GM19455 (cell line): ENCODE measurements around the gene ADIG.

ENCODE experiments used
- ATAC-seq: cut with Tn5 transposase; IDR thresholded peaks from one replicate; pipeline ENCODE4 v1.9.1; 2021; ENCODE audit not compliant: unreplicated experiment

Gene ADIG

DNA sequence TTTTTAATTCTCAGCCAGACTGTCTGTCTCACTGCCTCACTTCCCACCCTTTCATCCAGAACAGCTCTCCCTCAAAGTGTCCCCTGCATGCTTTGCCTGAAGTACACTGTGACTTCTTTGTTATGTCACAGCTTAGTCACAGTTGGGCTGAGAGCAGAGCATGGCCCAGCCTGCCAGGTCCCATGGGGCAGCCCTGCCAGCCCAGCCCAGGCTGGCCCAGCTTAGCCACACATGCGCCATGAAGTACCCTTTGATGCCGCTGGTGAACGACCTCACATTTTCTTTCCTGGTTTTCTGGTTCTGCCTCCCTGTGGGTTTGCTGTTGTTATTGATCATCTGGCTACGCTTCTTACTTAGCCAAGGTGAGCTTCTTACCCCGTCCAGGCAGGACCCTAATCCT lies at the start of gene ADIG:
TSS of gene ADIG (plus strand) at position 185 of the 400 bp plus-strand sequence. CDS start at position 239, 54 bp downstream.
- no peak for ATAC-seq

DNA sequence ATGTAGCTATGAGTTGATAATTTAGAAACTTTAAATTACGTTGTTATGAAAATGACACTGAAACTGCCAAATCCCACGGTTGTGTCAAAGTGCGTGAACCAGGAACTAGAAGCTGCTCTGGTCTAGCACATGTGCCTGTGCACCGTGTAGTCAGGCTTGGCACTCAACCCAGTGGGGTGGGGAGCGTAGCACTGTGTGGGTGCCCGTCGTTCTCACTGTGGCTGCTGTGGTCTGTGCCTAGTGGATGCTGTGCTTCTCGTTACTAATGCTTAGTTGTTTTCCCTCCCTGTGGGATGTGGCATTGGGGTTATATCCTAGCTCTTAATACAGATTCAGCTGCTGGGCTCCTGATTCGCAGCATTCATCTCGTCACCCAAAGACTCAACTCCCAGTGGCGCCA lies 46.2 kb upstream of the ADIG start:
- ATAC-seq, result no peak

DNA sequence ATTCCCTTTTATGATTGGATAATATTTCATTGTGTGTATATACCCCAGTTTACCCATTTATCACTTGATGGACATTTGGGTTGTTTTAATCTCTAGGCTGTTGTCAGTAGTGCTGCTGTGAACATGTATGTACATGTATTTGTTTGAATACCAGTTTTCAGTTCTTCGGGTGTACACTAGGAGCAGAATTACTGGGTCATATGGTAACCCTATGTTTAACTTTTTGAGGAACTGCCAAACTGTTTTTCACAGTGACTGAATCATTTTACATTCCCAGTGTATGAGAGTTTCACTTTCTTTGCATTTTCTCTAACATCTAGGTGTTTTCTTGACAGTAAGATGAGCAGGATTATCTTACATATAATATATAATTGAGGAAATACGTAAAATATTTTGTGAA lies 44.7 kb upstream of the ADIG start:
- ATAC-seq, result no peak

DNA sequence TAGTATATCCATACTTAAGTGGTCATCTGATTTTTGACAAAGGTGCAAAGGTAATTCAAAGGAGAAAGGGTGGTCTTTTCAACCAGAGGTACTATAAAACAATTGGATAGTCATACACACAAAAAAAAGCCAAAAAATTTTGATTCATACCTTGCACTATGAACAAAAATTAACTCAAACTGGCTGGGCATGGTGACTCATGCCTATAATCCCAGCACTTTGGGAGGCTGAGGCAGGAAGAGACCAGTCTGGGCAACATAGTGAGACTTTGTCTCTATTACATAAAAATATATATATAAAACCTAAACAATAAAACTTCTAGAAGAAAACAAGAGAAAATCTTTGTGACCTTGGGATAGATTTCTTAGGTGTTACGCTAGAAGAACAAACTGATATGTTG lies 43.8 kb upstream of the ADIG start:
- ATAC-seq, result no peak

DNA sequence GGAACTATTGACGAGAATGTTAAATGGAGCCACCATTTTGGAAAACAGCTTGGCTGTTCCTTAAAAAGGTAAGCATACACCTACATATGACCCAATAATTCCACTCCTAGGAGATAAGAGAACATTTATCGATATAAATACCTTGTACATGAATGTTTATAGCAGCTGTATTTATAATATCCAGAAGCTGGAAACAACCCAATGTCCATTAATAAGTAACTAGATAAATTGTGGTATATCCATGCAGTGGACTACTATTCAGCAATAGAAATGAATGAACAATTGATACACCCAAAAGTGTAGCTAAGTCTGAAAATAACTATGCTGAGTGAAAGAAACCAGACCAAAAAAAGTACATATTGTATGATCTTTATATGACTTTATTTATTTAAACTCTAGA lies 42.2 kb upstream of the ADIG start:
- no peak for ATAC-seq

DNA sequence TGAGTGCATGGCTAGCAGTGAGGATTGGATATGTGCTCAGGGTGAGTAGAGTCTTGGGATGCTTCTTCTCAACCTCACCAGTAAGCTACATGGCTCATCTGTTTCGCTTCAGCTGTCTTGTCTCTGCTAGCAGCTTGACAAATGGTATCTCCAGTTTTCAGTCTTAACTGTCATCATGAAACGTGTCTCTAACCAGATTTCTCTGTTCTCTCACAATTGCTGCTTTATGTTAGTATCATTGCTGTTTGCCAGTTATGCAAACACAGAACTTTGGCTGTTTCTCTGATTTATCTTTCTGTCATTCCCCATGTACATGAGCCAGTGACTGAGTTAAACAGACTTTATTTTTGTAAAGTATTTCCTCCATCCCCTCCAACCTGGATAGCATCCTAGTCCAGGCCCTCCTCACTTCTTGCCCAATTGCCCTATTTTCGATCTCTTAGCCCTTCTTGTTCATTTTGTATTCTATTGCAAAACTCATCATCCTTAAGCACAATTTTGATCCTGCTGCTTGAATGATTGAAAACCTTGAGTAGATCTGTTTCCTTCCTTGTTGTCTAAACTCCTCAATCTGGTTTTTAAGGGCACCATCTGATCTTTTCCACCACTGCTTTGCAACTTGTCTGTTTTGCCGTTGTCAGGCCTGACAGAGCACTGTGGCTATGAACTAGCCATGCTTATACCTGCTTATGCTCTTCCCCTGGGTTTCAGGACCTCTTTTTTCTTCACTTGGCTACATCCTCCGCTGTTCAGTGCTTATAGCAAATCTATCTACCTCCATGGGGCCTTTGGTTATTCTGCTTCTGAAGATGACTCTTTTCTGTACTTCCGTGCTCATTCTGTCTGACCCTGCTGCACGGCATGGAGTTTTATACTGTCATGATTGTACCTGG lies 37.7 kb upstream of the ADIG start:
- no peak for ATAC-seq

DNA sequence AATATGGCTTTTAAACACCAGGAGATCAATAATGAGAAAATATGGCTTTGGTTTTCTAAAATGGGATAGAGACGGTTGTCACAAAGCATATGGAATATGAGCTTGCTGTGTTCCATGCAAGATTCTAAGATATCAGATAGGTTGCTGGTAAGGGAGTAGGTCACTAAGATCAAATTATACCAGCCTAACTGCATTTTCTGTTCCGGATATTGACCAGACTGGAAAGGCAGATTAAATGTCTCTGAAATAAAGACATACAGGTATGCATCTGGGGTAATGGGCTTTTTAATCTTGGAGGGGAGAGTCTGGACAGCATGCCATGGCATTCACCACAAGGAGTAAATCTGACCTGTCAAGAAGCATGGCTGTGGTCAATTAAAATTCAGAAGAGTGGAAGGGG lies 35.2 kb upstream of the ADIG start:
- ATAC-seq, result no peak

DNA sequence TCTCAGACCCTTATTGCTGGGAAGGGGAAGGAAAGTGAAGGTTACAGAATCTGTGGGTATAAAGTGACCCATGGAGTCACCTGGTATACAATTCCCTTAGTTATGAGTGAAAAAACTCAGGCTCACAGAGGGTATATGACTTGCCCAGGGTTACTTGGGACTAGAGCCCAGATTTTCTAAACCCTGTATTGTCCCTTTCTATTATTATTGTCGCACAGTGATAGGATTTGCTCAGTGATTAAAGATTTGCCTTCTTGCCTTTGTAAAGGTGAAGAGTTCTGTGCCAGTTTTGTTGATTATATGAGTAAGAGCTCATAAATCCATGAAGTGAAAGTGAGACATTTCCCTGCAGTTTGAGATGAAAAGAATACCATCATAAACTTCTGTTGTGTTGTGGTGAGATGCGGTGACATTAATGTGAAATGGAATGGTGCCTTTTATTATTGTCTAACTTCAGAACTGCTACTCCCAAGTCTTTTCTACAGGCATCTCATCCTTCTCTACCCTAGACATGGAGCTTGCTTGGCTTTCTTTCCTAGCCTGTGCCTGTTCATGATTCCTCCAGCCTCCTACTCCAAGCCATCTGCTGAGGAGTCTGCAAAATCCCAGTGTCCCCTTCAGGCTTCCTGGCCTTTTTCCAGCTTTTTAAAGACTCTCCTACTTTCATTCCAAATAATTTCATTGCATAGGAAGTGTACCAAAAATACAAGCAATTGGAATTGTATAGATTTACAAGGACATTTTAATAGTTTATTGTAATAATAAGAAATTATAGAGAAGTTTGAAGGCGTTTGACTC lies 33.5 kb upstream of the ADIG start:
- no peak for ATAC-seq

DNA sequence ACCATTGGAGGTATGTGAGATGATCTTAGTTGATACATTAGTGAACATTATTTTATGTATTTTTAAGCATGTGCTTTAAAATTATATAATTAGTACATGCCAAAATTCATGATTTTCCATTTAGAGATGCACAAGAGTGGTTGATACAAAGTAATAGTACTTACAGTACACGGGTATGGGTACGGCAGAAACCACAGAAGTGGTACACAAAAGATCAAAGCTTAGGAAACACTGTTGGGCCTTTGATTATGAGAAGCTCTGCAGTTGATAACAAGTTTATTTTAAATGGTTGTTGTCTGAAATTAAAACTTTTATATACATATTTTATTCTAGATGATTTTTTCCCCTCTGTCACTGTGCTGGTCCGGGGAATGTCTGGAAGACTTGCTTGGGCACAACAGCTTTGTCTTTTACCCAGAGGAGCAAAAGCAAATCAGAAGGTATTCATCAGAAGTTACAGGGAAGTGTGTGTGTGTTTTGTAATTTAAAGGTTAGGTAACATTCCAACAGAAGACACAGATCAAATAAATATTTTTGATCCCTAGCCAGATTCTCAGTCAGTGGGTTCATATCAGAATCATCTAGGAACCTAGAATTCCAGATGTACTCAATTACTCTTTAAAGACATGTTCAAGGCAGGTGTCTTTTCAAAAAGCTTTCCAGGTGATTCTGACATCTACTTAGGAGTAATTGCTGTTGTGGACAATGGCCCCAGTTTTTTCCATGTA lies 32.5 kb upstream of the ADIG start:
- ATAC-seq, result no peak

DNA sequence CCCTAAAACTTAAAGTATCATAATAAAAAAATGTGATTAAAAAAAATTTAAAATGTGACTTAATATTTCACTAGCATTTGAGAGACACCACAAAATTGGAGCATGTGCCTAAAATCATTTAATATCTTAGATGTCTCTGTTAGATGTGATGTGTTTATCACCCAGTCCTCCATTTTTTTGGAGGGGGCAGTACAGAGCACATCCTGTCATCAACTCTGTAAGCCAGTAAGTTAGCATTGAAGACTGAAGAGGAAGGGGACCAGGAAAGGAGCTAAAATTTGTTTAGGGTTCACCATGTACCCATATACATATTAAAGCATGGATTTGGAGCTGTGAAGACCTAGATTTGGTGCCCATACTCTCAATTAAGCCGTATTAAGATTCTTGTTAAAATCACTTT lies 30.7 kb upstream of the ADIG start:
- ATAC-seq, result no peak

DNA sequence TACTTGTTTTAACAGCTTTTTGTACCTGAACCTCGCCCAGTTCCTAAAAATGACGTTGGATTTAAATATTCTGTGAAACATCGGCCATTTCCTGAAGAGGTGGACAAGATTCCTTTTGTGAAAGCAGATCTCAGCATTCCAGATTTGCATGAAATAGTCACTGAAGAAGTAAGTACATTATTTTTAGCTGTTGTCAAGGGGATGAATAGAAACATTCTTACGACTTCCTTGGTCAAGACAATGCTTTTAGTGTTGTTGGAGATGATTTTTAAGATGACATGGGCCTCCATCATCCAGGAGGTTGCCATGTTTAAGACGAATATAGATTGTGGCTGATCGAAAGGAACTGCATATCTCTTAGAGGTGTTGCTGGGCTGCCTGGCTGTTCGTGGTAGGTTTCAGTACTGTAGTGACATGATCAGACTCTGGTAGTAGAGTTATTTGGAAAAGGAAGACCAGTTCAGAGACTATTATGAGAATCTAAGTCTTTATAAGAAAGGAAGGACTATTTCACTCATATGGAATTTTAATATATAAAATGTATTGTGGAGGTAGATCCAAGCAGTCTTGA lies 29.9 kb upstream of the ADIG start:
- ATAC-seq, result no peak

DNA sequence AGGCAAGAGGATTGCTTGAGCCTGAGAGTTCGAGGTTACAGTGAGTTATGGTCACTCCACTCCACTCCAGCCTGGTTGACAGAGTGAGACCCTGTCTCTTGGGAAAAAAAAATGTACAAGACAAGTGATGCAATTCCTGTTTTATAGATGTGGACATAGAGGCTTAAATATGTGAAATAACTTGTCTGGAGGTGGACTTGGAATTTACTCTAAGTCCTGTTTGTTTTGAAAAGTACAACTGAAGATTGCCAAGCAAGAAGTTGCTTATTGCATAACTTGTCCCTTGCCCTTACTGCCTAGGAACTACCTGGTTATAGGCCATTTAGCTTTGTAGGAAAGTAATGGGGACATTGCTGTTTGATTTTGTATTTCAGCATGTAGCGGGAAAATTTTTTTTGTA lies 26.0 kb upstream of the ADIG start:
- no peak for ATAC-seq

DNA sequence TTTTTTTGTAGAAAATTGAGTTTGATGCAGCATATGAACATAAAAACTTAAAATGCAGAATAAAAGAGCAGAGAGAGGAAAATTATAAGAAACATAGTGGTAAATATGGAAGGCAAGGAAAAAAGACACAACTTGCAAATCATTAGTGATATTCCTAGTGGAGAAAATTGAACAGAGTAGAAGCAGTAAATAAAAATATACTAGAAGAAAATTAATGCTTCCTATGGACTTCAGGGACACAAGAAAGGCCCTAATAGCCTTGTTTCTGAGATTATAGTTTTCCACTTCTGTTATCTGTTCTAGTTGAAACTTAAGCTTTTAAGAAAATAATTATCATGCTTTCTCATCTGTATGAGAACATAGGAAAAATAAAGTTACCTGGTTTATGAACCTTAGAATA lies 25.6 kb upstream of the ADIG start:
- ATAC-seq, result no peak

DNA sequence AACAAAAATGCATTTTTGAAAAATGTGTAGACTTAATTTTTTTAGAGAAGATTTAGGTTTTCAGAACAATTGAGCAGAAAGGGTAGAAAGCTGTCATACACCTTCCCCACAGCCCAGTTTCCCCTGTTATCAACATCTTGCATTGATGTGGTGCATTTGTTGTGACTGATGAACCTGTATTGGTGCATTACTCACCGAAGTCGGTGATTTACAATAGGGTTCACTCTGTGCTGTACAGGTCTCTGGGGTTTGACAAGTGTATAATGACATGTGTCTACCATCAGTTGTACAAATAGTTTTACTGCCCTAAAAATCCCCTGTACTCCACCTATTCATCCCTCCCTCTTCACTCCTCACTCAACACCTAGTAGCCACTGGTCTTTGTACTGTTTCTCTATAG lies 23.8 kb upstream of the ADIG start:
- ATAC-seq, result no peak

DNA sequence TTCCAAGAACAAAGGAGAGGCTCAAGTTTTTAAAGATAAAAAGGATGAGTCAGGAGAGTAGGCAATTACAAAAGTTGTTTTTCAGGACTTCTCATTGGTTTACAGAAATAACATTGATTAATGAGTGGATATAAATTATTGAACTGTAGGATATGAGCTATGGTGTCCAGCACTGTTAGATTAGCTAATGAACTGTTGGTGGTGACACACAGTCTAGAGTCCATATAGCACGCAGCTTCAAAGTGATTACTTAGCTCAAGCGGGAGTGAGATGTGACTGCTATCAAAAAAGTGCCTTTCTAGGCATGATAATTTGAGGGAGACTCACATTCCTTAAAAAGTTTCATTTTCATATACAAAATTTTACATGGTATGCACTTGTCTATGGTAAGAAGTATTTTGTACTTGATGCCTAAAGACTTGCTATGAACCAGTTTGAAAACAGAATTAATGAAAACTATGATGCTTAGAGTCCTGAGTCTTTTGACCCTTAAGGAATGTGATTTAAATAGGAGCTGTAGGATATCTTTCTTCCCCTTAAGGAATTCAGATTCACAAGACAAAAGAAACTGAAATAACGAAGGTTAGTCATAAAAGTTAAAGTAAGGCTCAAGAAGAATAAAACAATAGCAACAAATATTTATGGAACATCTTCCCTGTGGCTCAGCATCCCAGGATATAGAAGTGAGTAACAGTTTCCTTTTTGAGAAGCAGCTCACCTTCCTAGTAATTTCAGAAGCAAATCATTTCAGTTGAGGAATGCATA lies 22.2 kb upstream of the ADIG start:
- ATAC-seq, result no peak

DNA sequence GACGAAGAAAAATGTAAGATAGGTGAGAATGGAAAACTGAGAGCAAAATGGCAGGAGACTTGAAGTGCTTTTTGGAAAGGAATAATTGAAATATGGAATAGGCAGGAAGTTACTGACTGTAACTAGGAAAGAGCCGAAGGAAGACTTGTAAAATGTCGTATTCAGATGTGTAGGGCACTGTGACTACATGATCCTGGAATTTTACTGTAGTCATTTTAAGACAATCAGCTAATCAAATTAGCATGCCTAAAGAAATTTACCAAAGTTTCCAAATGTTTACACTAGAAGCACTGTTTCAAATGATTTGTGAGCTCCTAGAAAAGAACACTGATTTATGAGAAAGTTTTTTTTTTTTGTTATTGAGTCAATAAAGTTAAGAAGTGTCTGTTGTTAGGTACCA lies 21.2 kb upstream of the ADIG start:
- no peak for ATAC-seq

DNA sequence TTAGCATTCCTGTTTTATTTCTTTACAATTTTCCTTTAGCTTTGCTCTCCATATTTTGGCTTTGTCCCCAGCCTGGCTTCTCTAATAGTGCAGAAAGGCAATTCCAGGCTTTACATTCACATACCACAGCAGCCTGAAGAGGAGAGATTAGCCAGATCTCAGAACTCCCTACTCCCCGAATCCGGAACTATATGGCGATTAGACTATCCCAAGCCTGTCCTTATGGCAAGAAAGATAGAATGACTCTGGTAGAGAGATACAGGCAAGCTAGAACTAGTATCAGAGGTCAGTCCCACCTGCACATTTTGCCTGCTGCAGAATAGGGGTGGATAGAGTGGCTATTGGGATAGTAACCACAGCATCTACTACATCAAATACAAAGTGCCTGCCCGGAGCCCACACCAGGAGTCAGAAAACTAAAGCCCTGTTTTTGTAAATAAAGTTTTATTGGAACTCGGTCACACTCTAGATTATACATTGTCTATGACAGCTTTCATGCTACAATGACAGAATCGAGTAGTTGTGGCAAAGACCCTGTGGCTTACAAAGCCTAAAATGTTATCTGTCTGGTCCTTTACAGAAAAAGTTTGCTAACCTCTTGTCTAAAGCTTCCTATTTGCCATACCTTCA lies 17.1 kb upstream of the ADIG start:
- no peak for ATAC-seq

DNA sequence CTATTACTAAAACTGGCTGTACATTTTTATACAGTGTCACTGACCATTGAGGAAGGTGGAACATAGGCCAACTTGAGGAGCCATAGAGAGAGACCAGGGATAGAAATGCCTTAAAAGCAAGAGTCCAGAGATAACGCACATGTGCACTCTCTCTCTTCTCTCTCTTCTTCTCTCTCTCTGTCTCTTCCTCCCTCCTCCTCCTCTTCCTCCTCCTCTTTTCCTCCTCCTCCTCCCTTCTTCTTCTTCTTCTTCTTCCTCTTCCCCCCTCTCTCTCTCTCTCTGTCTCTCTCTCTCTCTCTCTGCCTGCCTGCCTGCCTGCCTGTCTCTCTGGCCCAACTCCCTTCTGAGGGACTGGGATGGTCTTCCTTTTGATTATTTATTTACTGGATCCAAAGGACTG lies 16.3 kb upstream of the ADIG start:
- ATAC-seq, result no peak

DNA sequence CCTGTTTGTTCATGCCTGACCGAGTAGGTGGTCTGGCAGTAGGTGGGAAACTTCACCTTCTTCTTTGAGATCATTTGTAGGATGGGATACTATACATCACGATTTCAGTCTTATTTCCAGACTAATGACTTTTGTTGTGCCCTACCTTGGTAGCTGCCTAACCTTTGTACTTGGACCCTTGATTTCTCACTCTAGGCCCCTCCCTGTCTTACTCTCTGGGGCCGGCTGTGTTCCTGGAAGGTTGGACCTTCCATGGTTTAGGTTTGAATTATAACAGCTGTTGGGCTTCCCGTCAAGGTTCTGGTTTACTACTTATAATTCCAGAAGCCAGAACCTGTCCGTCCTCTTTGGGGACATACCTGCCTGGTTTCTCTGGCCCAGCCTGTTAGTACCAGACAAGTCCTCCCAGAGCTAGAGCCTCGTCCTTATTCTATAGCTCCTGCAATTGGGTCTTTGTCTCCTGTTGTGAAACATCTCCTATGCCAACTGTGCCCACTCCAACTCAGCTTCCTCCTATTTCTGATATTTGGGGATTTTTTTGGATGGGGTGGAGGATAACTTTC lies 14.9 kb upstream of the ADIG start:
- ATAC-seq, result no peak
